SK-N-MC (cell line): ENCODE measurements around the gene HOXA4.

Experiments used
- DNase-seq: peaks from one replicate; pipeline ENCODE4 v3.0.0-alpha.2; 2011; ENCODE audit warnings: low read depth, low spot score
- H3K27ac ChIP-seq: fragments of 200-600 bp; sonication (generic); 2 replicates; pipeline ENCODE4 v1.5.1; 2016; ENCODE audit warnings: mixed run types
- H3K36me3 ChIP-seq: fragments of 200-600 bp; sonication (generic); 2 replicates; pipeline ENCODE4 v1.6.1; 2017; ENCODE audit warnings: antibody characterized with exemption, low read length, mixed read lengths; ENCODE audit not compliant: insufficient read depth
- H3K4me3 ChIP-seq: fragments of 200-600 bp; sonication (generic); 2 replicates; pipeline ENCODE4 v1.5.1; 2016
- H3K9ac ChIP-seq: fragments of 200-600 bp; sonication (generic); 2 replicates; pipeline ENCODE4 v1.8.0; 2017; ENCODE audit warnings: mixed run types, mixed read lengths; ENCODE audit not compliant: insufficient read length
- H3K9me3 ChIP-seq: fragments of 200-600 bp; sonication (generic); 2 replicates; pipeline ENCODE4 v1.6.1; 2017; ENCODE audit warnings: low read depth, mild to moderate bottlenecking, antibody characterized with exemption, low read length, moderate library complexity, mixed read lengths
- EZH2 ChIP-seq: fragments of 200-600 bp; sonication (generic); IDR thresholded peaks from one replicate; pipeline ENCODE4 v1.6.1; 2017; ENCODE audit warnings: antibody characterized with exemption
- FOXP2 ChIP-seq: optimal IDR thresholded peaks from 2 replicates; pipeline ENCODE3; 2011; ENCODE audit warnings: mild to moderate bottlenecking, moderate library complexity; ENCODE audit not compliant: insufficient read depth; ENCODE audit errors: extremely low read length, control extremely low read depth
- POLR2AphosphoS5 ChIP-seq: IDR thresholded peaks from 2 replicates; pipeline ENCODE4 v1.6.1; 2012; ENCODE audit warnings: mild to moderate bottlenecking, low read depth, low read length, borderline replicate concordance

Gene HOXA4

GRCh38 chr7:27112955-27113949 lies 17.3 kb downstream of the HOXA4 start:
- no peak for DNase-seq
- no peak overlapping the region for H3K4me3 ChIP-seq

GRCh38 chr7:27112361-27112760 lies 18.2 kb downstream of the HOXA4 start:
- H3K27ac ChIP-seq = no peak overlapping the region
- no peak for DNase-seq
- no peak overlapping the region for H3K9ac ChIP-seq
- no peak overlapping the region for H3K4me3 ChIP-seq
- H3K36me3 ChIP-seq = no peaks in the 10 kb centered on the region
- no peaks in the 10 kb centered on the region for H3K9me3 ChIP-seq
- TF ChIP-seq POLR2AphosphoS5 = no peak
- TF ChIP-seq FOXP2 = no peak
- TF ChIP-seq EZH2 = no peak

More at GRCh38 chr7:27112955-27113949, 17.3 kb downstream of the HOXA4 start:
- Histone ChIP-seq H3K9ac (no peak overlapping the region), H3K27ac (no peak overlapping the region), H3K9me3 (no peaks in the 10 kb centered on the region), H3K36me3 (no peaks in the 10 kb centered on the region)
- TF ChIP-seq POLR2AphosphoS5 (no peak), EZH2 (no peak), FOXP2 (no peak)

- Histone ChIP-seq H3K9me3 (no peaks in the 10 kb centered on the region), H3K36me3 (no peaks in the 10 kb centered on the region), H3K9ac (no peak overlapping the region), H3K4me3 (no peak overlapping the region), H3K27ac (no peak overlapping the region)
- no peak for DNase-seq
- TF ChIP-seq POLR2AphosphoS5 (no peak), FOXP2 (no peak), EZH2 (no peak)
Measured at GRCh38 chr7:27111751-27112277, 18.7 kb downstream of the HOXA4 start.

GRCh38 chr7:27111042-27111750 lies 19.4 kb downstream of the HOXA4 start:
- Histone ChIP-seq H3K9ac (no peak overlapping the region), H3K9me3 (no peaks in the 10 kb centered on the region), H3K36me3 (no peaks in the 10 kb centered on the region), H3K27ac (no peak overlapping the region), H3K4me3 (peak overlapping the region; percentile 42)
- DNase-seq = no peak
- TF ChIP-seq EZH2 = no peak
- TF ChIP-seq POLR2AphosphoS5 = no peak

- peak; percentile 24 for DNase-seq
- Histone ChIP-seq H3K27ac (no peak overlapping the region), H3K4me3 (peak overlapping the region; percentile 42)
Measured at GRCh38 chr7:27110186-27111031, 20.1 kb downstream of the HOXA4 start.

GRCh38 chr7:27109466-27110185 lies 20.9 kb downstream of the HOXA4 start:
- TF ChIP-seq FOXP2 (no peak), EZH2 (no peak), POLR2AphosphoS5 (no peak)
- no peak overlapping the region for H3K9ac ChIP-seq
- no peaks in the 10 kb centered on the region for H3K9me3 ChIP-seq
- no peak overlapping the region for H3K27ac ChIP-seq
- no peaks in the 10 kb centered on the region for H3K36me3 ChIP-seq
- no peak overlapping the region for H3K4me3 ChIP-seq
- DNase-seq = no peak

More at GRCh38 chr7:27110186-27111031, 20.1 kb downstream of the HOXA4 start:
- Histone ChIP-seq H3K9me3 (no peaks in the 10 kb centered on the region), H3K36me3 (no peaks in the 10 kb centered on the region), H3K9ac (no peak overlapping the region)
- no peak for TF ChIP-seq EZH2
- no peak for TF ChIP-seq POLR2AphosphoS5
- no peak for TF ChIP-seq FOXP2

DNA sequence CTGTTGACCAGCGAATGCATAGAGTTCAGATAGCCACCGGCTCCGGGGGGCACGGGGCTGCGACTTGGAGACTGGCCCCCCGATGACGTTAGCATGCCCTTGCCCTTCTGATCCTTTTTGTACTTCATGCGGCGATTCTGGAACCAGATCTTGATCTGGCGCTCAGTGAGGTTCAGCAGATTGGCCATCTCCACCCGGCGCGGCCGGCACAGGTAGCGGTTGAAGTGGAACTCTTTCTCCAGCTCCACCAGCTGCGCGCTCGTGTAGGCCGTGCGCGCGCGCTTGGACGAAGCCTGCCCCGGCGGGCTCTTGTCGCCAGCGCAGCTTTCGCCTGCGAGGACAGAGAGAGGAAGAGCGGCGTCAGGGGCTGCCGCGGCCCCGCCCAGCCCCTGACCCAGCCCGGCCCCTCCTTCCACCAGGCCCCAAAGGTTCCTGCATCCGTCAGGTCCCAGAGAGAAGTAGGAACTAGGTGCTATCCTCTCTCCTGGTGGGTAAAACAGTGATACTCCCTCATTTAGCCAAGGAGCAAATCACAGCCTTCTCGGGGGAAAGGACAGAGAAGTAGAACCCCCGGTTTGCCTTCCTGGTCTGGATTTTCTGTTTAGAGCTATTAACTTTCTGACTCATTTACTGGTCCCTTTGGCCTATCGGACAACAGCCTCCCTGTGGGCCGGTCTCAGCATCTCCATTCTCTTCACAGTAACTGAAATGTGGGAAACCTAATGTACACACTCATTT lies 22.0 kb downstream of the HOXA4 start:
- Histone ChIP-seq H3K27ac (no peak overlapping the region), H3K9ac (no peak overlapping the region), H3K9me3 (no peaks in the 10 kb centered on the region), H3K4me3 (no peak overlapping the region), H3K36me3 (no peaks in the 10 kb centered on the region)
- TF ChIP-seq FOXP2 (no peak), EZH2 (no peak), POLR2AphosphoS5 (no peak)
- no peak for DNase-seq
